VCaP (cell line): ENCODE data around the gene DPH2.

ENCODE experiments used
- H3K27ac ChIP-seq: fragments of 450-650 bp; 2 replicates; pipeline ENCODE4 v1.5.1; 2017
- CTCF ChIP-seq: fragments of 450-650 bp; conservative IDR thresholded peaks from 2 replicates; pipeline ENCODE4 v1.5.1; 2017; ENCODE audit warnings: mild to moderate bottlenecking, moderate library complexity

DPH2 gene

DNA sequence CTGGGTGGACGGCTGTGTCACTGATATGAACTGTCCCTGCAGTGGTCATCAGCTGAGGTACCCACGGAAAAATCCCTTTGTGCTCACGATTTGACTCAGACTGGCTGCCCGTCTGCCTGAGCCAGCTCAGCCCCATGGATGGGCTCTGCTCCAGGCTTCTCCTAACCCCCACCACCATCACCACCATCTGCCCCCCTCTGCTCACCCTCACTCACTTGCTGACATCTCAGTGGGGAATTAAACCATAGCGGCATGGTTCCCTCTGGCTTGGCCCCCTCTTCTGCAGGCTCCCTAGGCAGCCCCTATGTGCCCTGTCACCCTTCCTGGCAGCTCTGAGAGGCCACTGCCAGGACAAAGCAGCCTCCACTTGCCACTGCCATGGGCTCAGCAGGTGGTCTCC, 44.1 kb downstream of the DPH2 start:
- no peak for TF ChIP-seq CTCF
- no peak overlapping the region for H3K27ac ChIP-seq

DNA sequence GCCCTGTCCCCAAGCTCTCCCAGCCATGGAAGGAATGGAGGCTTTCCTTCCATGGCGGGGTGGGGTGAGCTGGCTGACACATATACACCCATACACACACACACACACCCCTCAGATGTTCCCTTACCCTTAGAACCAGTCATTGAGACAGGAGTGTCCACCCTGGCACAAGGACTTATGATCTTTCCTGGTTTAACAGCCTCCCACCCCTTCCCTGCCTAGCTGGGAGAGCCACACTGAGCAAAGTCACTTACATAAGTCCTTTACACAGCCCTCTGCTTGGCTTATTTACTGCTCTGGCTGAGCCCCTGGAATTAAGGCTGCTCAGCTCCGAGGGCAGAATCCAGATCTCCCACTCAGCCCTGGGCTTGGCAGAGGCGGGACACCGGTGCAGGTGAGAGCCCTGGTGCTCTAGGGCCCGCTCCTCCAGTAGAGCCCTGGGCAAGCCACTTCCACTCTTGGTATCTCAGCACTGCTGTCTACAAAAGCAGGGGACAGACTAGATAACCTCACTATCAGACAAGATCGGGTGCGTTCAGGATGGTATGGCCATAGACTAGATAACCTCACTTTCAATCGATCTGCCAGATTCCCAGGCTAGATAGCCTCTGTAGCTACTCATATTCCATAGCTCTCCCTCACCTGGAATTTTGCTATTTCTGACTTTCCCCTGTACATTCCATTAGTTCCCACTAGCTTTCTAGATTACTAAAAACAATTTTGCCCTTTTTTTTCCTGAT, 44.7 kb downstream of the DPH2 start:
- TF ChIP-seq CTCF = no peak
- no peak overlapping the region for H3K27ac ChIP-seq

DNA sequence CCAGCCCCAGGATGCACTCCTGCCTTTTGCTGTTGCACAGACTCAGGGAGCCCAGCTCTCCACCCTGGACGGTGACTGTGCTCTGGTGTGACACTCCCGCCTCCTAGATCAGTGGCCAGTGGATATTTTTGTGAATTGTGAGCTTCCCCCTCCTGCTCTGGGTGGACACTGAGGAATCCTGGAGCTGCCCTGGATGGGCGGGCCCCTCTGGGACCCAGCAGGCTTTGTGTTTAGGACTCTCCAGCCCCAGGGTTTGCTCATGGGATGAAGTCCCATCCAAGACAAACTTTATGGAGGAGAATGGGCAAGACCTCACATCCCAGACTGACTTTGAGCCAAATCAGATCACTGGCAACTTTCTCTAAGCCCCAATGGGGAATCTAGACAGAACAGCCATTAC, 45.4 kb downstream of the DPH2 start:
- H3K27ac ChIP-seq = no peak overlapping the region

DNA sequence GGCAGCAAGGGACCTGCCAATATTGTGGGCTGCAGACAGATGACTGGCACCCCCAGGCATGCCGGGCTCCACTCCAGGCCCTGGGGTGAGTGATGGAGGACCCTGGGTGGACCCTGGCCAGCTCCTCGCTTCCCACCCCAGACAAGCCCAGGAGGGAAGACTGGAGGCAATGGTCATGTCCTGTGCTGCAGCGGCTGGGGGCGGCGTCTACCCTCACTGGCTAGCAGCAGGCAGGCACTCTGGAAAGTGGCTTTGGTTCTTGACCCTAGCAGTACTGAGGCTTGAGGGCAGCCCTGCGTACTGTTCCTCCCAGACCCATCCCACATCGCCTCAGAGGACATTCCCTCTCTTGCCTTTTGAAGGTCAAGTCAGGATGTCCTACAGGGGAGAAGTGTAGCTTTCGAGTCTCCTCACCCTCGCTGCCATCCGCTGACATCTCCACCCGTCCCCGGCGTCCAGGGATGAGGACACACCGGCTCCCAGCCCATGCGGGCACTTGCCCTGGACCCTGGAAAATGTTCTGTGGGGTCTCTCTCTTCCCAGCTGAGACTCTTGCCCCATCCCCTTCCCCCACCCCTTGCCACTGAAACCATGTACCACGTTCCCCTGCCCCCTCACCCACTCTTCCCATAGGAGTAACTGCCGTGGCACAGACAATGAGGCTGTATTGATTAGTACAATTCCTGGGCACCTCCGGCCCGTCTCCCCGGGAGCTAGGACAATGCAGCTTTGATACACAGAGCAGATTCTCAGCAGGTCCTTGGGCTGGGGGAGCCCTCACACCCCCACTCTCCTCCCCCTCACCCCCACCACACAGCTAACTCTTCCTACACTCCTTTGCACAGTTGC, 46.5 kb downstream of the DPH2 start:
- H3K27ac ChIP-seq = no peak overlapping the region
- no peak for TF ChIP-seq CTCF

More for the DNA sequence above, 45.4 kb downstream of the DPH2 start:
- TF ChIP-seq CTCF = no peak

- no peak overlapping the region for H3K27ac ChIP-seq
These were observed 47.1 kb downstream of the DPH2 start for GRCh38 chr1:44016890-44017400.

GRCh38 chr1:44019466-44019948, 49.7 kb downstream of the DPH2 start:
- H3K27ac ChIP-seq = no peak overlapping the region
- TF ChIP-seq CTCF = no peak

More at GRCh38 chr1:44016890-44017400, 47.1 kb downstream of the DPH2 start:
- no peak for TF ChIP-seq CTCF

GRCh38 chr1:44020464-44020863, 50.7 kb downstream of the DPH2 start:
- no peak for TF ChIP-seq CTCF
- no peak overlapping the region for H3K27ac ChIP-seq
